HFFc6 (cell line): Measurements from ENCODE around the gene NPY5R. TPM values are rescaled to one million over a fixed set of nuclear protein-coding genes. Genes with fewer than 3 reads are reported as not detected.

Experiments used
- DNase-seq: peaks from one replicate; pipeline ENCODE4 v3.0.0-alpha.2; 2018
- H3K27ac Mint-ChIP-seq: 2 replicates; pipeline ENCODE4 v1.8.0; 2020; ENCODE audit warnings: mild to moderate bottlenecking, mixed read lengths
- H3K27me3 Mint-ChIP-seq: 2 replicates; pipeline ENCODE4 v1.8.0; 2021; ENCODE audit warnings: mild to moderate bottlenecking, moderate library complexity, mixed read lengths; ENCODE audit not compliant: insufficient read depth
- H3K36me3 Mint-ChIP-seq: 2 replicates; pipeline ENCODE4 v1.8.0; 2021; ENCODE audit warnings: low read depth, mixed read lengths
- H3K4me1 Mint-ChIP-seq: 2 replicates; pipeline ENCODE4 v1.8.0; 2020; ENCODE audit warnings: low read depth, mixed read lengths
- H3K4me3 Mint-ChIP-seq: 2 replicates; pipeline ENCODE4 v1.8.0; 2020; ENCODE audit warnings: mild to moderate bottlenecking, moderate library complexity, mixed read lengths
- H3K9me3 Mint-ChIP-seq: 2 replicates; pipeline ENCODE4 v1.8.0; 2020; ENCODE audit warnings: mild to moderate bottlenecking, mixed read lengths
- total RNA-seq, 6 experiments: library from RNA; stranded (reverse); fragmentation: NEBNext Ultra II Directional; extraction: Animal tissue kit (Norgen Biotek cat#: 25700); gene quantifications; 2 replicates in 1 of 6; 3 replicates in 5 of 6; pipeline ENCODE4 v1.2.3, GENCODE V29; 2021
- TF ChIP-seq, protein P1 (sequence below): fragments of 200-600 bp; sonication (generic); IDR thresholded peaks from 2 replicates; pipeline ENCODE4 v1.5.0; 2021; ENCODE audit warnings: antibody characterized with exemption, mild to moderate bottlenecking

Gene NPY5R
- total RNA-seq, 6 experiments from 2014 or later = not detected

DNA sequence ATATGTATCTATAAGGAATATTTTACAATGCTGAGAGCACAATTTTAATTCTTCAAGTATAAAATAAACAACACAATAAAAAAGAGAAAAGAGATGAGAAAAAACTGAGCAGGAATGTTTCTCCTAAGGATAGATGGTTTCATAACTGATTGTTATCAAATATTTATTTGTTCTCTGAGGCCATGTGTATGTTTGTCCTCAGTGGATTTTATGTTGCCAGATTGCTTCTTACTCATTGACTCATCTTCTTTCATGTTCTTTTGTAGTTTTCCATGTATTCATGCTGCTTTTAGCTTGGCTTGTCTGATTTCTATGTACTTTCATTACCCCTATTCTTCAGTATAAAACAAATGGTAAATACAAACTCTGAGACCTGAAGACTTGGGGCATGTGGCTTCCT lies 41.2 kb downstream of the NPY5R start:
- H3K27me3 Mint-ChIP-seq = peaks cover 2% of the 10 kb centered on the region; the same call in 1 of the 2 replicates
- TF ChIP-seq, protein P1, sequence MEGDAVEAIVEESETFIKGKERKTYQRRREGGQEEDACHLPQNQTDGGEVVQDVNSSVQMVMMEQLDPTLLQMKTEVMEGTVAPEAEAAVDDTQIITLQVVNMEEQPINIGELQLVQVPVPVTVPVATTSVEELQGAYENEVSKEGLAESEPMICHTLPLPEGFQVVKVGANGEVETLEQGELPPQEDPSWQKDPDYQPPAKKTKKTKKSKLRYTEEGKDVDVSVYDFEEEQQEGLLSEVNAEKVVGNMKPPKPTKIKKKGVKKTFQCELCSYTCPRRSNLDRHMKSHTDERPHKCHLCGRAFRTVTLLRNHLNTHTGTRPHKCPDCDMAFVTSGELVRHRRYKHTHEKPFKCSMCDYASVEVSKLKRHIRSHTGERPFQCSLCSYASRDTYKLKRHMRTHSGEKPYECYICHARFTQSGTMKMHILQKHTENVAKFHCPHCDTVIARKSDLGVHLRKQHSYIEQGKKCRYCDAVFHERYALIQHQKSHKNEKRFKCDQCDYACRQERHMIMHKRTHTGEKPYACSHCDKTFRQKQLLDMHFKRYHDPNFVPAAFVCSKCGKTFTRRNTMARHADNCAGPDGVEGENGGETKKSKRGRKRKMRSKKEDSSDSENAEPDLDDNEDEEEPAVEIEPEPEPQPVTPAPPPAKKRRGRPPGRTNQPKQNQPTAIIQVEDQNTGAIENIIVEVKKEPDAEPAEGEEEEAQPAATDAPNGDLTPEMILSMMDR = no peak
- no peak overlapping the region for H3K27ac Mint-ChIP-seq

DNA sequence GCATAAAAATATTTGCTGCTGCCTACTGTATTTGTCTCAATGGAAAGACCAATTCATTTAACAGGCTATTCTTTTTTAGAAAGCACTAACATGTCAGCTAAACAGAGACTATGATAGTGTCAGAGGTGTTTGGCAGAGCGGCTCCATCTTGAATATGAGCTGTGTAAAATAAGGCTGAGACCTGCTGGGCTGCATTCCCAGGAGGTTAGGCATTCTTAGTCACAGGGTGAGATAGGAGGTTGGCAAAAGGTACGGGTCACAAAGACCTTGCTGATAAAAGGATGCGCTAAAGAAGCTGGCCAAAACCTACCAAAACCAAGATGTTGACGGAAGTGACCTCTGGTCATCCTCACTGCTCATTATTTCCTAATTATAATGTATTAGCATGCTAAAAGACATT lies 41.8 kb downstream of the NPY5R start:
- TF ChIP-seq, protein P1 = no peak
- Mint-ChIP-seq H3K4me1 (no peaks in the 10 kb centered on the region), H3K36me3 (no peaks in the 10 kb centered on the region), H3K27ac (no peak overlapping the region), H3K9me3 (no peaks in the 10 kb centered on the region), H3K27me3 (peaks cover 2% of the 10 kb centered on the region; the same call in 1 of the 2 replicates), H3K4me3 (no peak overlapping the region)
- no peak for DNase-seq

More for the DNA sequence above, 41.2 kb downstream of the NPY5R start:
- no peak for DNase-seq
- Mint-ChIP-seq H3K4me3 (no peak overlapping the region), H3K9me3 (no peaks in the 10 kb centered on the region), H3K36me3 (no peaks in the 10 kb centered on the region), H3K4me1 (no peaks in the 10 kb centered on the region)

DNA sequence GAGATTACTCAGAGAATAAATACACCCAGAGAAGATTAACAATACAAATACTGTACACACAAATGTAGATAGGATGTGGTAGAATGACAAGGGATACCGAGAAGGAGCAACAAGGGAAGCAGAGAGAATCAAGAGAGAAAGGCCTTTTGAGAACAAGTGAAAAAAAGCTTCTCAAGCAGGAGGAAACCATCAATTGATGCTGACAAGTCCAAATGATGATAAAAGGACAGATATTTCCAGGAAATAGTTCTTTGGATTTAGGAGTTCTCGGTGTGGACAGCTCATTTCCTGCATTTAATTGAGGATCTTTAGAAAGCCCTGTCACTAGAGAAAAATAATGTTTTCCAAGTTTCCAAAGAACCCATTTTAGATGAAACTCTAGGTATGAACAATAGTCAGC lies 48.1 kb downstream of the NPY5R start:
- Mint-ChIP-seq H3K27me3 (no peaks in the 10 kb centered on the region; the same call in 1 of the 2 replicates), H3K27ac (no peak overlapping the region), H3K36me3 (no peaks in the 10 kb centered on the region), H3K9me3 (no peaks in the 10 kb centered on the region), H3K4me3 (no peak overlapping the region), H3K4me1 (peaks cover 7% of the 10 kb centered on the region; the same call in 1 of the 2 replicates)
- DNase-seq = no peak
- TF ChIP-seq, protein P1 = no peak

DNA sequence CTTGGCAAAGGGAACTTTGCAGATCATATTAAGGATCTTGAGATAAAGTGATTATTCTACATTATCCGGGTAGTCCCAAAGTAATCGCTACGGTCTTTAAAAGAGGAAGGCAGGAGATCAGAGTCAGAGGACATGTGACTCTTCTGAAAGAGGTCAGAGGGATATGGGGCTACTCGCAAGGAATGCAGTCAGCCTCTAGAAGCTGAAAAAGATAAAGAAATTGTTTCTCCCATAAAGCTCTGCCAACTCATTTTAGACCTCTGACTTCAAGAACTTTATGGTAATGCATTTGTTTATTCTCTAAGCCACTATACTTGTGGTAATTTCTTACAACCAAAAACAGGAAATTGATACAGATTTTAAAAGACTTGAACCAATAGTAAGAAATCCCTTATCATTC lies 48.6 kb downstream of the NPY5R start:
- TF ChIP-seq, protein P1 = no peak
- Mint-ChIP-seq H3K4me1 (peaks cover 7% of the 10 kb centered on the region; the same call in 1 of the 2 replicates), H3K27ac (no peak overlapping the region), H3K4me3 (no peak overlapping the region), H3K27me3 (no peaks in the 10 kb centered on the region), H3K36me3 (no peaks in the 10 kb centered on the region), H3K9me3 (no peaks in the 10 kb centered on the region)
- DNase-seq = no peak

DNA sequence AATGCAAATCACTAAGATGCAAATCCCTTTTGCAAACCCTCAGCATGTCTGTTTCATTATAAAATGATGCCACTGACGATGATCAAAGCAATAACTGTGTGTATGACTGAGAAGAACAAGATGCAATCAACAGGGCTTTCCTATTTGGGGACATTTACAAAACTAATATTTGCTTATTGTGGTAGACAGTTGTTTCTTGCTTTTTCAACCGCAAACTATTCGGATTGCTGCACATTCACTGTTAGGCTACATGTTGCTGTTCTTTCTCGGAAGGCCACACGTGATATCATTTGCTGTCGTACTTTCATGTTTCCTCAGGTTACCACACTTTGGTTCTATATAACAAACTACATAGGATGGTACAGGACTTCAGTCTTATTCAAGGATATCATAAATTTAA lies 49.8 kb downstream of the NPY5R start:
- DNase-seq = no peak
- TF ChIP-seq, protein P1 = no peak
- no peak overlapping the region for H3K4me3 Mint-ChIP-seq
- H3K4me1 Mint-ChIP-seq = peaks cover 7% of the 10 kb centered on the region; the same call in 1 of the 2 replicates
- H3K27ac Mint-ChIP-seq = no peak overlapping the region
- no peaks in the 10 kb centered on the region for H3K36me3 Mint-ChIP-seq
- no peaks in the 10 kb centered on the region for H3K27me3 Mint-ChIP-seq
- no peaks in the 10 kb centered on the region for H3K9me3 Mint-ChIP-seq

DNA sequence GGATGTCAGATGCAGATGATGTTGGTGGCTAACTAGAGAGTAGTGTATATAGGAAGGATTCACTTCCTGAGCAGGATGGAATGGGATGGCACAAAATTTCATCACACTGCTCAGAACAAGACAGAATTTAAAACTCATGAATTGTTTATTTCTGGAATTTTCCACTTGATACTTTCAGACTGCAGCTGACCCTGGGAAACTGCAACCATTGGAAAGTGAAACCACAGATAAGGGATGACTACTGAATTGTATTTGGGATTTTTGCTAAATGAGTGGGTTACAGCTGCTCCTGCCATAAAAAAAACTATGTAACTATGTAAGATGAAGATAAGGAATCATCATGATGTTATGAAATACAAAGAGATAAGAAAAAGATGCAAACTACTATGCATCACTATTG lies 51.4 kb downstream of the NPY5R start:
- Mint-ChIP-seq H3K4me1 (peaks cover 7% of the 10 kb centered on the region; the same call in 1 of the 2 replicates), H3K36me3 (no peaks in the 10 kb centered on the region), H3K4me3 (peak overlapping the region; percentile 73; the same call in 1 of the 2 replicates), H3K27me3 (no peaks in the 10 kb centered on the region), H3K27ac (no peak overlapping the region; the same call in 1 of the 2 replicates), H3K9me3 (no peaks in the 10 kb centered on the region)
- DNase-seq = no peak
- TF ChIP-seq, protein P1 = no peak
